Stimulated activated CD8-positive, alpha-beta memory T cell treated with anti-CD3 and anti-CD28 coated beads, Interleukin-4, amount 100 ng/mL, for 24 hours (primary cell): ENCODE results near the gene CHST6.
"Not testable (repeated sequence)": the region's sequence is repeated elsewhere in the genome, so short reads cannot be mapped to it uniquely, and the experiment has no call there.

Source experiments
- DNase-seq: peaks from one replicate; pipeline ENCODE4 v3.0.0-alpha.2; 2020; ENCODE audit warnings: low read depth

The CHST6 gene

GRCh38 chr16:75433732-75434413 is 61.4 kb downstream of the CHST6 start:
- no peak for DNase-seq

- DNase-seq, result peak; percentile 93
Observed at GRCh38 chr16:75432828-75433731, 62.2 kb downstream of the CHST6 start, which contains the start of gene CFDP1. Gene CFDP1 (minus strand): TSS chr16:75433503. CDS start chr16:75433352, 151 bp downstream.

- DNase-seq, result no peak
Observed at GRCh38 chr16:75429621-75430403, 65.4 kb downstream of the CHST6 start.

- DNase-seq, result not testable (repeated sequence)
Observed at GRCh38 chr16:75426524-75426923, 68.7 kb downstream of the CHST6 start.

- DNase-seq, result not testable (repeated sequence)
Observed at GRCh38 chr16:75424105-75424762, 71.0 kb downstream of the CHST6 start.

GRCh38 chr16:75423723-75424104 is 71.5 kb downstream of the CHST6 start:
- no peak for DNase-seq
